GM23338 (cell line): ENCODE data around the gene PCDHGB5. TPM values are rescaled to one million over a fixed set of nuclear protein-coding genes. Genes with fewer than 3 reads are reported as not detected.

Experiments
- ATAC-seq: fragments of 200-7000 bp; cut with Tn5 transposase; 3 replicates; pipeline ENCODE4 v1.9.1; 2020
- DNase-seq: peaks from one replicate; pipeline ENCODE4 v3.0.0-alpha.2; 2015; ENCODE audit warnings: low spot score
- H2AFZ ChIP-seq: fragments of 200-600 bp; sonication (generic); 2 replicates; pipeline ENCODE4 v1.8.0; 2016; ENCODE audit warnings: antibody characterized with exemption, mild to moderate bottlenecking, moderate library complexity
- H3F3A ChIP-seq: fragments of 200-600 bp; sonication (generic); replicated peaks from 2 replicates; pipeline ENCODE4 v1.8.0; 2017; ENCODE audit warnings: antibody characterized with exemption, mixed run types, low read depth
- H3K27ac ChIP-seq: fragments of 200-600 bp; sonication (generic); 2 replicates; pipeline ENCODE4 v1.6.1; 2016; ENCODE audit warnings: low read depth
- H3K27me3 ChIP-seq: fragments of 200-600 bp; sonication (generic); 2 replicates; pipeline ENCODE4 v1.8.0; 2016; ENCODE audit warnings: mild to moderate bottlenecking, mixed run types, moderate library complexity; ENCODE audit not compliant: insufficient read depth
- H3K36me3 ChIP-seq: fragments of 200-600 bp; sonication (generic); 2 replicates; pipeline ENCODE4 v1.8.0; 2016; ENCODE audit warnings: mild to moderate bottlenecking; ENCODE audit not compliant: insufficient read depth
- H3K4me1 ChIP-seq: fragments of 200-600 bp; sonication (generic); 2 replicates; pipeline ENCODE4 v1.8.0; 2016; ENCODE audit warnings: mild to moderate bottlenecking, moderate library complexity; ENCODE audit not compliant: insufficient read depth
- H3K4me2 ChIP-seq: fragments of 200-600 bp; sonication (generic); 2 replicates; pipeline ENCODE4 v1.7.1; 2017; ENCODE audit warnings: mixed run types
- H3K4me3 ChIP-seq: fragments of 200-600 bp; sonication (generic); 2 replicates; pipeline ENCODE4 v1.6.1; 2016; ENCODE audit warnings: mixed run types
- H3K79me2 ChIP-seq: fragments of 200-600 bp; sonication (generic); replicated peaks from 2 replicates; pipeline ENCODE4 v1.8.0; 2017; ENCODE audit warnings: mild to moderate bottlenecking; ENCODE audit not compliant: insufficient read depth
- H3K9me2 ChIP-seq: fragments of 200-600 bp; sonication (generic); 2 replicates; pipeline ENCODE4 v1.8.0; 2017; ENCODE audit not compliant: insufficient read depth
- H4K20me1 ChIP-seq: fragments of 200-600 bp; sonication (generic); replicated peaks from 2 replicates; pipeline ENCODE4 v1.8.0; 2017; ENCODE audit warnings: mild to moderate bottlenecking; ENCODE audit not compliant: insufficient read depth
- H3K27ac Mint-ChIP-seq: 2 replicates; pipeline ENCODE4 v1.8.0; 2020; ENCODE audit warnings: inconsistent platforms, mild to moderate bottlenecking, moderate library complexity, mixed read lengths
- H3K27me3 Mint-ChIP-seq: 3 replicates; pipeline ENCODE4 v1.8.0; 2022; ENCODE audit warnings: low read depth, mild to moderate bottlenecking, moderate library complexity, mixed read lengths, inconsistent platforms; ENCODE audit not compliant: insufficient read depth, poor library complexity
- H3K36me3 Mint-ChIP-seq: 3 replicates; pipeline ENCODE4 v1.8.0; 2021; ENCODE audit warnings: low read depth, mild to moderate bottlenecking, inconsistent platforms, moderate library complexity, mixed read lengths
- H3K4me1 Mint-ChIP-seq: 3 replicates; pipeline ENCODE4 v1.8.0; 2020; ENCODE audit warnings: mild to moderate bottlenecking, inconsistent platforms, mixed read lengths
- H3K4me3 Mint-ChIP-seq: 3 replicates; pipeline ENCODE4 v1.8.0; 2021; ENCODE audit warnings: moderate library complexity, mild to moderate bottlenecking, inconsistent platforms, mixed read lengths
- H3K9me3 Mint-ChIP-seq: 3 replicates; pipeline ENCODE4 v1.8.0; 2020; ENCODE audit warnings: moderate library complexity, mild to moderate bottlenecking, inconsistent platforms, mixed read lengths
- CREB1 ChIP-seq: fragments of 250-450 bp; sonication (Bioruptor Pico); IDR thresholded peaks from 2 replicates; pipeline ENCODE4 v1.5.0; 2020; ENCODE audit warnings: low read depth, mild to moderate bottlenecking, moderate library complexity
- CTCF ChIP-seq, 2 experiments: fragments of 200-600 bp in 1 of 2; sonication (generic) in 1 of 2; conservative IDR thresholded peaks; 2 replicates each; pipeline versions ENCODE4 v1.5.1 to v1.6.1; 2016 to 2017; ENCODE audit warnings: antibody characterized with exemption in 2 of 2, low read depth in 2 of 2, mild to moderate bottlenecking in 2 of 2, moderate library complexity in 1 of 2
- ETS1 ChIP-seq: IDR thresholded peaks from 2 replicates; pipeline ENCODE4 v1.6.1; 2016; ENCODE audit warnings: antibody characterized with exemption
- EZH2 ChIP-seq: fragments of 200-600 bp; sonication (generic); IDR thresholded peaks from one replicate; pipeline ENCODE4 v1.8.0; 2017; ENCODE audit warnings: antibody characterized with exemption, mild to moderate bottlenecking, low read depth; ENCODE audit not compliant: unreplicated experiment
- EZH2phosphoT487 ChIP-seq: fragments of 200-600 bp; sonication (generic); IDR thresholded peaks from one replicate; pipeline ENCODE4 v1.8.1; 2018; ENCODE audit warnings: antibody characterized with exemption; ENCODE audit not compliant: unreplicated experiment
- JUNB ChIP-seq: IDR thresholded peaks from one replicate; pipeline ENCODE4 v1.6.1; 2016; ENCODE audit warnings: antibody characterized with exemption; ENCODE audit not compliant: unreplicated experiment
- NANOG ChIP-seq: IDR thresholded peaks from 2 replicates; pipeline ENCODE4 v1.6.1; 2016; ENCODE audit warnings: antibody characterized with exemption, borderline replicate concordance
- POLR2AphosphoS5 ChIP-seq: IDR thresholded peaks from 2 replicates; pipeline ENCODE4 v1.6.1; 2016; ENCODE audit warnings: antibody characterized with exemption, low read depth
- REST ChIP-seq: IDR thresholded peaks from one replicate; pipeline ENCODE4 v1.6.1; 2018; ENCODE audit warnings: antibody characterized with exemption; ENCODE audit not compliant: unreplicated experiment
- STAT1 ChIP-seq: IDR thresholded peaks from one replicate; pipeline ENCODE4 v1.6.1; 2016; ENCODE audit warnings: antibody characterized with exemption; ENCODE audit not compliant: unreplicated experiment
- ZNF114 ChIP-seq: fragments of 250-450 bp; sonication (Bioruptor Pico); IDR thresholded peaks from 2 replicates; pipeline ENCODE4 v1.5.0; 2020; ENCODE audit warnings: mild to moderate bottlenecking, moderate library complexity
- ZNF331 ChIP-seq: fragments of 250-450 bp; sonication (Bioruptor Pico); IDR thresholded peaks from 2 replicates; pipeline ENCODE4 v1.5.0; 2020; ENCODE audit warnings: low read depth, mild to moderate bottlenecking, moderate library complexity
- ZNF462 ChIP-seq: fragments of 250-450 bp; sonication (Bioruptor Pico); IDR thresholded peaks from 2 replicates; pipeline ENCODE4 v1.5.0; 2020; ENCODE audit warnings: mild to moderate bottlenecking, moderate library complexity
- polyA plus RNA-seq: library from polyadenylated mRNA; unstranded; fragments of >200 nt; fragmentation: Nextera tagmentation; extraction: Ambion mirVana; gene quantifications from 2 replicates; pipeline ENCODE4 v1.2.1, GENCODE V29; 2016
- total RNA-seq: library from RNA; depleted of rRNA; stranded (reverse); fragments of >200 nt; shearing (Covaris generic); gene quantifications from 2 replicates; pipeline ENCODE4 v1.2.3, GENCODE V29; 2014

PCDHGB5 gene
- total and polyA plus RNA-seq, 2 experiments from 2014 or later, result 2.5 to 18.5 TPM

- no peaks in the 10 kb centered on the region for H3K27me3 ChIP-seq
- no peak overlapping the region for H3K4me3 Mint-ChIP-seq
Observed at GRCh38 chr5:141437221-141437620, 39.5 kb downstream of the PCDHGB5 start.

More at GRCh38 chr5:141437221-141437620, 39.5 kb downstream of the PCDHGB5 start:
- no peaks in the 10 kb centered on the region for H3K36me3 ChIP-seq
- H3K27ac Mint-ChIP-seq, result no peak overlapping the region
- no peak overlapping the region for H3K4me2 ChIP-seq
- DNase-seq (no peak), ATAC-seq (no peak)
- peaks cover 30% of the 10 kb centered on the region for H3K36me3 Mint-ChIP-seq
- peaks cover 33% of the 10 kb centered on the region for H3K9me3 Mint-ChIP-seq
- no peak overlapping the region for H3K4me3 ChIP-seq
- no peaks in the 10 kb centered on the region for H3F3A ChIP-seq
- TF ChIP-seq ZNF462 (CRISPR knock-in tag) (no peak), CTCF (conservative IDR thresholded peaks at IDR 0.05; ENCODE audit: low read depth in 2 of 2) (no peak), JUNB (no peak), EZH2 (no peak), POLR2AphosphoS5 (no peak), STAT1 (no peak), CREB1 (CRISPR knock-in tag) (no peak), ZNF114 (no peak), EZH2phosphoT487 (no peak), ETS1 (no peak), ZNF331 (CRISPR knock-in tag) (no peak), REST (no peak), NANOG (no peak)
- no peak overlapping the region for H2AFZ ChIP-seq
- H4K20me1 ChIP-seq, result no peaks in the 10 kb centered on the region; the same call in 1 of the 2 replicates
- no peaks in the 10 kb centered on the region for H3K79me2 ChIP-seq
- no peak overlapping the region for H3K27ac ChIP-seq
- no peaks in the 10 kb centered on the region for H3K27me3 Mint-ChIP-seq
- H3K9me2 ChIP-seq, result no peaks in the 10 kb centered on the region
- peaks cover 9% of the 10 kb centered on the region for H3K4me1 Mint-ChIP-seq
- peaks cover 10% of the 10 kb centered on the region for H3K4me1 ChIP-seq
